ENCODE results near the gene SMOC2. TPM values are rescaled to one million over a fixed set of nuclear protein-coding genes. Genes with fewer than 3 reads are reported as not detected.
"Not testable (repeated sequence)": the region's sequence is repeated elsewhere in the genome, so short reads cannot be mapped to it uniquely, and the experiment has no call there.

Gene SMOC2
- total RNA-seq, 4 donors from 2014 or later: 74.7 to 139 (median 118) TPM

DNA sequence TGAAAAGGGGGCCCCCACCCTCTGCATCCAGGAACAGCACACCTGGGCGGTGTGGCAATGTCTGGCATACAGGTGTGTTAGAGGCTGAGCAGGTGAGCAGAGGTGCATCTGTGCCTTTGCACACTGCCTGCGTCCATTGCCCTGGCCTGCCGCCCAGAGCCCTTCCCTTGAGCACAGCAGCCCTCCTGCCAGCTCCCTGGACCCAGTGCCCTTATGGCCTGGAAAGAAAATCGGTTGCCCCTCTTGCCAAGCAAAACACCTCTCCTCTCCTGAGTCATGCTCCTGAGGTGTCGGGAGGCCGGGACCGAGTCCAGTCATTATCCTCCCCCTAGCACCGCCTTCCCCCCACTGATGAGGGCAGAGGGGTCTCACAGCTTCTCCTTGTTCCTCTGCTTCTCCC lies 259.9 kb downstream of the SMOC2 start:
- Histone ChIP-seq H3K4me3 (no peak overlapping the region), H3K36me3 (no peaks in the 10 kb centered on the region), H3K27ac (no peak overlapping the region), H3K27me3 (no peaks in the 10 kb centered on the region), H3K9me3 (no peaks in the 10 kb centered on the region), H3K4me1 (peaks cover 0 to 13% (median 0%) of the 10 kb centered on the region in 4 donors)
- no peak for TF ChIP-seq EP300 (IDR thresholded peaks at IDR 0.05)
- TF ChIP-seq, protein P1, sequence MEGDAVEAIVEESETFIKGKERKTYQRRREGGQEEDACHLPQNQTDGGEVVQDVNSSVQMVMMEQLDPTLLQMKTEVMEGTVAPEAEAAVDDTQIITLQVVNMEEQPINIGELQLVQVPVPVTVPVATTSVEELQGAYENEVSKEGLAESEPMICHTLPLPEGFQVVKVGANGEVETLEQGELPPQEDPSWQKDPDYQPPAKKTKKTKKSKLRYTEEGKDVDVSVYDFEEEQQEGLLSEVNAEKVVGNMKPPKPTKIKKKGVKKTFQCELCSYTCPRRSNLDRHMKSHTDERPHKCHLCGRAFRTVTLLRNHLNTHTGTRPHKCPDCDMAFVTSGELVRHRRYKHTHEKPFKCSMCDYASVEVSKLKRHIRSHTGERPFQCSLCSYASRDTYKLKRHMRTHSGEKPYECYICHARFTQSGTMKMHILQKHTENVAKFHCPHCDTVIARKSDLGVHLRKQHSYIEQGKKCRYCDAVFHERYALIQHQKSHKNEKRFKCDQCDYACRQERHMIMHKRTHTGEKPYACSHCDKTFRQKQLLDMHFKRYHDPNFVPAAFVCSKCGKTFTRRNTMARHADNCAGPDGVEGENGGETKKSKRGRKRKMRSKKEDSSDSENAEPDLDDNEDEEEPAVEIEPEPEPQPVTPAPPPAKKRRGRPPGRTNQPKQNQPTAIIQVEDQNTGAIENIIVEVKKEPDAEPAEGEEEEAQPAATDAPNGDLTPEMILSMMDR (IDR thresholded peaks at IDR 0.05): no peak
- no peak for TF ChIP-seq POLR2A (IDR thresholded peaks at IDR 0.05)
- 73 to 74% methylated on average over 7 to 8 of the region's 8 CpGs for WGBS, 2 donors
- no peak for DNase-seq (ENCODE audit: low spot score in 2 of 2)

DNA sequence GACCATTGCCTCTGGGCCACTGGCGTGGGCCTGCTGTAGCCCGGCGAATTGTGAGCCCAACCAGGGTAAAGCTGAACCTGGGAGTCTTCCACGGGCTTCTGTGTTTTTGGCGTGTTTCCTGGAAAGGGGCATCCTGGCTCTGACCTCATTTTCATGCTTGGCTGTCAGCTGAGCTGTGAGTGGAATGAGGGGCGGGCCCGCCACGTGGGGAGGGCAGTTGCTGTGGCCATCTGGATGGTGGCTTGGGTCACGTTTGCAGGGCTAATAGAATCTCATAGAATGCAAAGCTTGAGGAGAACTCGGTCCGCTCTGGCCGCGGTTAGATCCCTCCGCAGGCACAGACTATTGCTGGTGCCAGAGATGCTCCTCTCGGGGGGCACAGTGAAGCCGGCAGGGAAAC lies 263.0 kb downstream of the SMOC2 start:
- Histone ChIP-seq H3K36me3 (no peaks in the 10 kb centered on the region), H3K4me1 (peaks cover 0 to 13% (median 0%) of the 10 kb centered on the region in 4 donors), H3K9me3 (no peaks in the 10 kb centered on the region), H3K4me3 (no peak overlapping the region), H3K27me3 (no peaks in the 10 kb centered on the region), H3K27ac (no peak overlapping the region)
- TF ChIP-seq EP300 (IDR thresholded peaks at IDR 0.05) (no peak), POLR2A (IDR thresholded peaks at IDR 0.05) (no peak)
- TF ChIP-seq, protein P1 (IDR thresholded peaks at IDR 0.05): no peak
- 40 to 52% methylated on average over 16 of the region's 16 CpGs for WGBS, 2 donors
- DNase-seq (ENCODE audit: low spot score in 2 of 2): no peak

DNA sequence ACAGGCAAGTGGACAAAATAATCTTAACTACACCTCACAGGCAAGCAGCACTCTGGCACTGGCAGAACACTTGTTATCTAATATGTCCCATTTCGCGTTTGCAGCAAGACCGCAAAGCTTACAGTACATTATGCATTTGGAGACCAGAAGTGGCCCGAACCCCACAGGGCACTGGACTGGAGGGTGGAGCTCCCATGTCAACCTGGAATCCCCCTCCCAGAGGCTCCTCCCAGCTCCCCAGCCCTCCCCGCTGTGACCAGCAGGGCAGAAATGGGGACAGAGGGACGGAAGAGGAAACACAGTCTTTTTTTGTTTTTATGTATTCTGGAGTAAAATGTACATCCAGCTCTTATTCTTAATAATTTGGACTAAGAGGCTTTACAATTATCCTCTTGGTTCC lies 263.7 kb downstream of the SMOC2 start:
- peaks cover 0 to 10% (median 0%) of the 10 kb centered on the region in 4 donors for H3K4me1 ChIP-seq
- no peak overlapping the region for H3K4me3 ChIP-seq
- DNase-seq (ENCODE audit: low spot score in 2 of 2): no peak
- no peaks in the 10 kb centered on the region for H3K9me3 ChIP-seq
- TF ChIP-seq, protein P1 (IDR thresholded peaks at IDR 0.05): no peak
- TF ChIP-seq POLR2A (IDR thresholded peaks at IDR 0.05): no peak
- no peak for TF ChIP-seq EP300 (IDR thresholded peaks at IDR 0.05)
- H3K27ac ChIP-seq: no peak overlapping the region
- H3K27me3 ChIP-seq: no peaks in the 10 kb centered on the region
- no peaks in the 10 kb centered on the region for H3K36me3 ChIP-seq
- 70 to 81% methylated on average over 6 of the region's 6 CpGs for WGBS, 2 donors

DNA sequence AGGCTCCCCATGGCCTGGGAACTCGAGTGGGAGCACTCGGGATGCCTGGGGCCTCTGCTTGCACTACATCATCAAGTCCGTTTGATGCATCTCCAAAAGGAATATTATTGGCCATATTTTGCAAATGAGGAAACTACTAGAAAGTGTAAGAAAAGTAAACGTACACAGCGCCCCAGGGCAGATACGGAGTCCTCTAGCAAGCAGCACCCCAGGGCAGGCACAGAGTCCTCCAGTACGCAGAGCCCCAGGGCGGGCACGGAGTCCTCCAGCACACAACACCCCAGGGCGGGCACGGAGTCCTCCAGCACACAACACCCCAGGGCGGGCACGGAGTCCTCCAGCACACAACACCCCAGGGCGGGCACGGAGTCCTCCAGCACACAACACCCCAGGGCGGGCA lies 264.3 kb downstream of the SMOC2 start:
- WGBS, 2 donors: 91% methylated on average over 9 to 13 of the region's 16 CpGs

DNA sequence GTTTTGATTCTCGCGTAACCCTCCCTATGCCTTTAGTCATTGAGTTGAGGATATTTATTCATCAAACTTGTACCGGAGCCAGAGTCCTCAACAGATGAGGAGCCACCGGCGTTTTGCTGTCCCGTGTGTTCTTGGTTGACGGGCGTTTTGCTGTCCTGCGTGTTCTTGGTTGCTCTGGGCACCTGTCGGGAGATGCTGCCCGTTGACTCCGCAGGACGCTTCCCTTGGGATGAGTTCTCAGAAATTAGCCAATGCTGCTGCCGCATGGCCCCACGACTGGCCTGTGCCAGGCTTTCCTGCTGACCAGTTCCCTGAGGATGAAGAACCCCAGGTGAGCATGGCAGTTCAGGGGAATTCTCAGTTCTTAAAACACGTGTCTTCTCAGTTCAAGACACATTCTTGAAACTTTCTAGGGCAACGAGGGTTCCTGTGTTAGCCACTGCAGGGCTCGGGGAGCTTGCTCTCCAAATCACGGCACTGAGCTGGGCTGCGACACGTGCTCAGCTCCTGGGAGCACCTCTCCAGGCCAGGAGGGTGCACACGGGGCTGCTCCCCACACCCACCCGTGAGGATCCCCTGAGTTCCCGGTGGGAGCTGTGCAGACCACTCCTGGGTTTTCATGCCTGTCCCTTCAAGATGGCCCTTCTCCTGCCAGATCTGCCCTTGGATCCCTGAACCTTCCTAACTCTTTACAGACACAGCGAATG lies 265.6 kb downstream of the SMOC2 start:
- Histone ChIP-seq H3K36me3 (no peaks in the 10 kb centered on the region), H3K4me1 (peaks cover 0 to 3% (median 0%) of the 10 kb centered on the region in 4 donors), H3K4me3 (no peak overlapping the region), H3K27ac (no peak overlapping the region), H3K27me3 (no peaks in the 10 kb centered on the region), H3K9me3 (no peaks in the 10 kb centered on the region)
- WGBS, 2 donors: 91 to 94% methylated on average over 21 to 25 of the region's 25 CpGs
- TF ChIP-seq POLR2A (IDR thresholded peaks at IDR 0.05) (no peak), EP300 (IDR thresholded peaks at IDR 0.05) (no peak)
- TF ChIP-seq, protein P1 (IDR thresholded peaks at IDR 0.05): no peak
- no peak for DNase-seq (ENCODE audit: low spot score in 2 of 2)

More for the DNA sequence above, 264.3 kb downstream of the SMOC2 start:
- H3K27ac ChIP-seq; H3K4me3 ChIP-seq; H3K27me3 ChIP-seq; DNase-seq (ENCODE audit: low spot score in 2 of 2); H3K9me3 ChIP-seq; H3K36me3 ChIP-seq; H3K4me1 ChIP-seq: not testable (repeated sequence)

Data from tibial nerve (tissue), 4 donors.